ENCODE measurements around the gene PAK6.

Gene PAK6

DNA sequence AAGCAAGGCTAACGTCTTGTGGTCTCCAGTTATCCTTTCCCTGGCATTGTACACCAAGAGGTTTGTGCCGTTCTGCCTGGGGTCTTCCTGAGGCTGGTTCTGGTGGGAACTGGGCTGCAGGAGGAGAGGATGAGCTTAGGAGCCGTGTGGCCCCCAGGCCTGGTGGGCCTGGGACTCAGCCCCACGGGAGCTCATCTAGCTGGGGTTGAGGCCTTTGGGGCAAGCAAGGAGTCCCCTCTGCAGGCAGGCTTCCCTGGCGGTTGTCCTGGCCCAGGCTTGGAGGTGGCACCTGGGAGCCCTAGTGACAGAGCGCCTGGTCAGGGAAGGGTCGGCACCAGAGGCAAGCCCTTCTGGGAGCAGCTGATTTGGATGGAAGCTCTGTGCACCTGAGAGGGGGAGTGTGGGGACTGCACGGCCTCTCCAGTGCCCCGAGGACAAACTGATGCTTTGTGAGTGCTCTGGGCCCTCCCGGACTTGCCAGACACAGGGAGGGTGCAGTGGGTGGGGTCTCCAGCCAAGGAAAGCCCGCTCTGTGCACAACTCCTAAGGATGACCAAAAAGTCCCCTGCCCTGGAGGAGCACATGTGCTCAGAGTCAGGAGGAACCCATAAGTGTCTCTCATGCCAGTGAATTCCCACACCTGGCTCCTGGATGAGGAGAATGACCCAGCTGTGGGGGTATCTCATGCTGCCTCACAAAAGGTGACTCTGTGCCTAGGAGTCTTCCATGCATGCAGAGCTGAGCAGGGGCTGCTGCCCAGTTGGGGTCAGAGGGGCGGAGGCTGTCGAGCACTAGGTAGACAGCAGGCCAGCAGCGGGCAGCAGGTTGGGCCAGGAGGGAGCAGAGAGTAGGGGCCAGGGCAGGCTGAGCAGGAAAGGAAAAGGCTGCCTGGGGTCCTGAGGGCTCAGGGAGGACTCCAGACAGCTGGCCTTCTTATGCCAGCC lies 2.7 kb downstream of the PAK6 start:
- no peak for DNase-seq (ENCODE audit: low read depth in 2 of 2)

DNA sequence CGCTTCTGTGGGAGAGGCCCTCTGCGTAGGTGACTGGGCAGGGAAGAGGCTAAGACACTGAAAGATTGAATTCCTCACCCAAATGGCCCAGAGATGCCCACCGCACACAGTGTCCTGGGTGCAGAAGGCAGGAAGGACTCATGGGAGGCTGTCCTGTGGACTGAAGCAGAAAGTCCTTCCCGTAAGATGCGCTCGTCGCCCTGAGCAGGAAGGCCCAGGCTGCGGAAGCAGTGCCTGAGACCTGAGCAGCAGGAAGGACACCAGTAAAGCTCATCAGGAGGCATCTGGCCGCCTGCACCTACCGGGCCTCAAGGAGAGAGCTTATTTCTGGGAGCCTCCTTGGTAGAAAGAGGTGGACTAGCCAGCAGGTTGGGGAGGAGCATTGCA lies 3.3 kb downstream of the PAK6 start:
- no peak for DNase-seq (ENCODE audit: low read depth in 2 of 2)

DNA sequence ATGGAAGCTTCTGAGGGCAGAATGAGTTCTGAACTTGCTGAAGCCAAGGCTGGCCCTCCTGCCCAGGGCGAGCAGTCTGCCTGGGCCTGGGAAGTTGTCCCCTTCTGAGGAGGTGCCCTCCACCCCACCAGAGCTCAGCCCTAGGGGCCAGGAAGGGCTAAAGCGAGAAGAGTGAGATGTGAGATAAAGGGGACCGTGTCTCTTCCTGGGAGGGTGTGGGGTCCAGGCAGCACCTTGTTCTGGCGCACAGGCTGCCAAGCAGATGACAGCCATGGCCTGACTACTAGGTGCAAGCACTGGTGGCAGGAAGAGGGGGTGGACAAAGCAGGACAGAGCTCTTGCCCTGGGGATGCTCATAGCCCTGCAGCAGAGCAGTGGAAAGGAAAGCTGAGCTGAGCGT lies 3.7 kb downstream of the PAK6 start:
- DNase-seq (ENCODE audit: low read depth in 2 of 2), result no peak

DNA sequence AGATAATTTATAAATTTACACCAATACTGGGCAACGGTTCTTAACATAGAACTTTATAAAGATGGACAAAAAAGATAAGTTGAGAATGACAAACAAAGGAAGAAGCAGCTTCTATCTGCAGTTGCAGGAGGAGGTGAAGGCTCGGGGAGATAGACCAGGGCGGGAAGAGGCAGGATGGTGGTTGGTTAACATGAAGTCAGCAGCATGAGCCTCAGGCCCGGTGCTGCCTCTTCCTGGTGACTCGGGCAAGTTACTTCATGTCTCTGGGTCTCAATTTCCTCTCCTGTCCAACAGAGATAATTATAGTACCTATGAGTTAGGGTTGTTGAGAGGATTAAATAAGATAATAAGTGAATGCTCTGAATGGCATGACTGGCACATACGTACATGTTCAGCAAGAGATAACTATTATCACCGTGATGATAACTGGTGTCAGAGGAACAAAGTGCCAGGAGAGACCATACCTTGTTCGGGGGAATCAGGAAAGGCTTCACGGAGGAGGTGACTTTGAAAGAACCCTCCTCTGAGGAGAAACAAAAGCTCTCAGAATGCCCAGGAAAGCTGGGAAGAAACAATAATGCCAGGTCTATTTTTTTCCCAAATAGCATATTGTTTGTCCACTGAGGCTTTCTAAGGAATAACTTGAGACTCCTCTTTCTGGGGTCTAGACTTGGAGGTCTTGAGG lies 4.4 kb downstream of the PAK6 start:
- no peak for DNase-seq (ENCODE audit: low read depth in 2 of 2)

DNA sequence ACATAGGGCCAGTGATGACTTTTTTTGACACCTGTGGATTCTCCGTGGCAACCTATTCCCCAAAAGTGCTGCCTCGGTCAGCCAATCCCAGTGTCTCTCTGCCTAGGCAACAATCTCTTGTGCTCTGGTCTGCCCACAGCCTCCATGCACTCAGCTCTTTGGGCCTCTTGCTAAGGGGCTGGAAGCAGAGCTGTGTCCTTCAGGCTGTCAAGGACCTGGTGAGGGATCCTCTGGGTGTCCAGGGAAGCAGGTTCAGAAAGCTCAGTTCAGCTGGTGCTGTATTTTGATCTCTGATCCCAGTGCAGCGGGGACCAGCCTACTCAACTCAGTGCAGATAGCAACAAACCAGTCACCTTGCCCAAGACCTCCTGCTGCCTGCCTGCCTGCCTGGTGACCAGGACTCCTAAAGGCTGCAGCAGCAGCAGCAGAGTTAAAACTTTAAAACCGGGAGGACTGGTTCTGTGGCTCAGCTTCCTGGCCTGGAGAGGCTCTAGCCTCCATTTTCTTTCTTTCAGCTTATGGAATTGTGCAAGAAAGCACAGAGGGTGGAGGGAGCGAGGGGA lies 6.2 kb downstream of the PAK6 start:
- DNase-seq (ENCODE audit: low read depth in 2 of 2), result no peak

DNA sequence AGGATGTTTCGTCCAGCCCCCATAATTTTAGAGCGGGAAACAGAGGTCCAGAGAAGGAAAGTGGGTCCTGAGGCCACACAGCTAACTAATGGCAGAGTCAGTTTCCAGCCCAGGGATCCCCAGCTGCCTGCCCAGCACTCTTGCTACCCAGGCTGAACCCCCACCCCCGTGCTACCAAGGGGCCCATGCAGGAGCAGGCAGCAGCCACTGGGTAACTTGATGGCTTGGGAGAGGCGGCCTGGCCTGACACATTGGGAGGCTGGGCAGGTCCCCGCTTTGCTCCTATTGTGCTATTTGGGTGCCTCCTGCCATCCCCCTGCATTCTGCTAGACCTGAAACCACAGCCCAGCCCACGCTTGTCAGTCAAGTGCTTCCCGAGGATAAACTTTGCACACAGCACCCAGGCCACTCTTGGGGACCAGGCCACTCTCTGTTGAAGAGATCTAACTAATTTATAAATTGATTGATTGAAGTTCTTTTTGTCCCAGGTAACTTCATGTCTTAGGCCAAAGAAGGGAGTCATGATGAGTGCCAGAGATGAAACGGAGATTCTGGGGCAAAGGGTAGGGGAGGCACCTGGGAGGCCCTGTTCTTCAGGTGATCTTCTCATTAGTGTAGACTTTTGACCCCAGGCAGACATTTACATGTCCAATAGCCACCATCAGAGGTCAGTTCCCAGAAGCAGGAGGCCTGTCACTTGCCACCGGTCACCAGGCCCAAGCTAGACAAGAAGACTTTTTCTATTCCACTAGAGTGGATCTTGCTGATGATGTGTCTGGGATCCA lies 7.0 kb downstream of the PAK6 start:
- no peak for DNase-seq (ENCODE audit: low read depth in 2 of 2)

DNA sequence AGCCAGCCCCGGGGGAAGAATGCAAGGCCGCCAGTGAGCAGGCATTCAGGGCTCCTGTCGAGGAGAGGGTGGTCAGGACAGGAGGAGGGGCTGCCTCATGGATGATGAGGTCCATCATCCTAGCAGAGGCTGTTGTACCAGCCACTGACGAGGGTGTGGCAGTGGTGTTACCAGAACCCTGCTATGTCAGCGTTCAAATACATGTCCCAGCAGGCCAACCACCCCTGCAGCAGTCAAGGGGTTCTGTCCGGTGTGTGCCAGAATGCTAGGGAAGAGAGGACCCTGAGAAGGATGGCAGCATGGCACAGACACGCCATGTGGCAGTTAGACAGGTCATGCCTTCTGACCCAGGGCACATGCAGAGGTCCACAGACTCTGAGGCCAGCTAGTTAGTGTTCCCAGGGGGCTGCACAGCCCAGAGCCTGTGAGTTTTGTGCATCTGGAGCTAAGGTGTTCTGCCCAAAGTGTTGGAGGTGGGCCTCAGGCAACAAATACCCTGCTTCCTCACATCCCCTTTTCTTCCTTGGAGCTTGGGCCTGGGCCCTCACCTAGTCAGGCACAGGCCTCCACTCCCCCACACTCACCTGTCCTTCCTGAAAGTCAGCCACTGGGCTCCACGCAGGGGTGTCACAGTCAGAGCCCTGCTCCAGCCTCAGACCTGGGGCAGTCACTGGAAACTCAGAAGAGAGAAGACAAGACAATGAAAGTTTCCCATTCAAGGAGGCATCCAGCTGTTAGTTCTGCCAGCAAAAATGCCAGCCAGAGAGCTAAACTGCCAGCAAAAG lies 7.8 kb downstream of the PAK6 start:
- DNase-seq (ENCODE audit: low read depth in 2 of 2), result no peak

DNA sequence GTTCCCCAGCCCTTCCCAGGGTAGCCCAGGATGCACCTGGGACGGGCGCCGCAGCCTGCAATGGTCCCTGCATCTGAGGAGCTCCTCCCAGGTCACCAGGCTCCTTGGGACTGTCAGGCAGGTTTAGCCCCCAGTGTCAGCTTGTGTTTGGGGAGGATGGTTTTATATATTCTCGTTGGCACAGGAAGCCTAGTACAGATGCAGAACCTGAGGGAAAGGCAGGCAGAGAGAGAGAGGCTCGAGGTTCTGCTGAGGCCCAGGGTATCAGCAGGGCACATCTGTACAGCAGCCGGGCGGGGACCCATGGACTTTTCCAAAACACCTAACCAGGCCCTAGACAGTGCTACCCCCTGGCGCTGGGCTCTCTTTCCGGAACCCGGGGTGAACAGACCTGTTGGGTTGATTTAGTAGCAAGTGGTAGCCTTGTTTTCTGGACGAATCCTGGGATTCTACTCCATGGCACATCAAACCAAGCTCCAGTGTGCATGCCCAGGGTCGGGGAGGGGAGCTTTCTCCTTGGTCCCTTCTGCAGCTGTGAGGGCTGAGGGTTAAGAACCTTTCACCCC lies 8.6 kb downstream of the PAK6 start:
- no peak for DNase-seq (ENCODE audit: low read depth in 2 of 2)

DNA sequence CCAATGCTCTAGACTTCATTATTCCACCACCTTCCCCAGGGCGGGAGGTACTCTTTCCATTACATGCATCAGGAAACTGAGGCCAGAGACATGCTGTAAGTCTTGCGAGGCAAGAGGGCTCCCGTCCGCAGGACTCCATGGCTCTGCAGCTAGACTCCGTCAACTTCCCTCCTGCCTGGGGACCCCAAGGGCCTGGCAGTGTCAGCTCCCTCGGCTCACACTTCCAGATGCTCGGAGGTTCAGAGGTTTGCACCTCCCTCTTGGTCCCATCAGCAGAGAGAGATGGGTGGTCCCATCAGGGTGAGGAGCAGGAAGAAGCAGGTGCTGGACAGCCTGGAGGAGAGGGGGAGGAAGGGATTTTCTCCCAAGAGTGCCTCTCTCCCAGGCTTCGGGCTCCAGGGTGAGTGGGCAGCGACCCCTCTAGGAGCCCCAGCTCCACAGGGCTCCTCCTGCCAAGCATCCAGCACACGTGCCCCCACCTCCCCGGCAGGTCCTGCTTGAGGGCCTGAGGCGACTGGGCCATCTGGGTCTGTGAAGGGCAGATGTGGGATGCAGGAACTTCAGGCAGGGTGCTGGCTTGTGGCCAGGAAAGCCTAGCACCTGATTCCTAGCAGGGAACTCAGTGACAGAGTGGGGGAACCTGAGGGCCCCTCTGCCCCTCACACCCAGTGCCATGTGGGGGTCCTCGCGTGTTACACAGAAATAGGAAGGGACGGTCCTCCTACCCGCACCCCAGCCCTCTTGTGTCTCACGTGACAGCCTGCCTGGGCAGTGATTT lies 9.3 kb downstream of the PAK6 start:
- DNase-seq (ENCODE audit: low read depth in 2 of 2), result no peak

DNA sequence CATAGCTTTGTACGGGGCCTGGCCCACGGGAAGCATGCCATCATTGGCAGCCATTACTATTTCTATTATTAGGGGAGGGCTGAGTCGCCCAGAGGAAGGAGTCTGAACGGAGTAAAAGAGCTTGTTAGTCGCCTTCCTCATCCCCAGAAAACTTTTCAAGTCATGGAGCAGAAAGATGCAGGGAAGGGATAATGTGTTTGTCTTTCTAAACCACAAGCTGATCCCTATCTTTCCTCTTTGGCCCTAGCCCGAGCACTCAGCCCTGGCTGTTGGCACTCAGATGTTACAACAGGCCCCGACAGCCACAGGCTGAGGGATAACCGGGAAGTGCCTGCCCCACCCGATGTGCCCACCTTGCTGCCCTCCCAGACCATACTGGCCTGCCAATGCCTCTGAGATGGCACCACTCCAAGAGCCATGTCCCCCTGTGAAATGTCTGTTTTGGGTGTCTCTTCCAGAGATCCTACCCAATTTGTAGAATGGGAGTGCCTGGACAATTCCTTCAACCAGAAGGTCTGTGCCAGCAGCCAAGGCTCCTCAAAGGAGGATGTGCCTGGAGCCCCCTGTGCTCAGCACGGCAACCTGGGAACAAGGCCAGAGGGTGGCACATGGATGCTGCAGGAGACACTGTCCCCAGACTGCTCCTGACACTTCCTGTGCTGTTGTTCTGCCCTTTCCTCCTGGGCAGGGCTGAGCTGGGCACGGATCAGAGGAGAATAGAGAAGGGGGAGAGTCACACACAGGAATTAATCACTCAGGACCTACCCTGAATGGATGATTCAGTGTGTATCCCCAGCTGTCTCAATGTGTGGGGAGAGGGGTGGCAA lies 10.8 kb downstream of the PAK6 start:
- DNase-seq (ENCODE audit: low read depth in 2 of 2), result no peak

DNA sequence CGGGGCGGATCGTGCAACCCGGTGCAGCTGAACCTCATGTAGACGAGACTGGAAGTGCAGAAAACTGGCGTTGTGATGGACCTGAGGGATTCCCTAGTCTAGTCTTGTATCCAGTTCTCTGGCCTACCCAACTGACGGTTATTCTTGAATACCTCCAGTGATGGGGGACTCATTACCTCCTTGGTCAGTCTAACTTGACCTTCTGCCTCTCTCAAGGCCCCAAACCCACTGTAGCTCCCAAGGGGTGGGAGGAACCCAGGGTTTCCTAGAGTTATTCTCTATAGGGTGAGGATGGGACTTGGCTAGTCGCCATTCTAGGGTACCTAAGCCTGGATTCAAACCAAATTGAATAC lies 11.4 kb downstream of the PAK6 start:
- DNase-seq (ENCODE audit: low read depth in 2 of 2), result no peak

DNA sequence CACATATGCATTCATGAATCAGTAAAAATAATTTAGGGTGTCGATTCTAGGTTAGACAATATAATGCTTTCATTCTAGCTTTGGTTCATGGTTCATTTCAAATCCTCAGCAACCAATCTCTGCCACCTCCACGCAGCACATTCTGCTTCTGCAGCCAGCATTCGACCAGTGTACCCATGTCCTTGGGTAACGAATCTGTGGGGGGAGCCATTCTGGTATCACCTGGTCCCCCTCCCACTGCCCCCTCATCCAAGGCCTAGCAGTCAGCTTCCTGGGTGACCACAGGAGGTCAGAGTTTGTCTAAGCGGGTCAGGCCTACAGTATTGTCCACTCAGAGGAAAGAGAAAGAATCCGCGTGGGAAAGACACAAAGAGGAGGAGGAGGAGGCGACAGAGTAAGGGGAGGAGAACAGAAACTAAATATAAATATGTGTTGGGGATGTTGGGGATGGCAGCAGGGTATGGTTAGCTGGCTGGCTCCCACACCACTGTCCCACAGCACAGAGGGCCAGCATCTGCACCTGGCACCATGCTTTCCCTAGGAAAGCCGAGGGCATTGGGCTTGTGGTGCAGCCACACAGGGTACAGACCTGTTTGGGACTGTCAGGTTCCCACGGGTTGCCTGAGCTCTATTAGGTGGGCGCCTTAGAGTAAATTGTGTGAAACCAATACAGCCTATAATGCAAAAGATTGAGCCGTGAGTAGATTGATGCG lies 12.1 kb downstream of the PAK6 start:
- no peak for DNase-seq (ENCODE audit: low read depth in 2 of 2)

DNA sequence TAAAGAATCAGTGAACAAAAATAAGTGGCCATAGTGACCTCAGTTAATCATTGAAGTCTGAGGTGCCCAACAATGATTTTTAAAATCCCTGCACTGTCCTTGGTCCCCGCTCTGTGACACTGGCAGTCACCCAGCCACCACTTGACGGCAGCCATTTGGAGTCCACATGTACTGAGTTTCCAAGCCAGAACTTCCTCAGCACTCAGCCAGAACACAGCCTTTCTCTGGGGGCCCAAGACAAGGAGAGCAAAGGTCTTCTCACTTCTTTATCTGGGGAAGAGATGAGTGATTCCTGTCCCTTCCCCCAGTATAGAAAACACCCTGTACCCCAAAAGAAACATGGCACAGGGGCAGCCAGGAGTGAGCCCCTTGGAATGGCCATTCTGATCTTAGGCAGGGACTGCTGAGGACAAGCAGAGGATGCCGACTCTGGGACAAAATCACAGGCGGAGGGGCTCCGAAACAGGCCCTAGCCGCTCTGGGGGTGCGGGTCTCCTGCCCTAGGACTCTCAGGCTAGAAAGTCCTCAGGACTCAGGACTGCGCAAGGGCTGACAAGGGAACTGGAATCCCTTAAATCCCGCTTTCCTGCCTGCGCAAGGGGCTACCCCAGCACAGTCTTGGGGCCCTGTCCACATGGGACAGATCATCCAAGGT lies 12.8 kb downstream of the PAK6 start:
- no peak for DNase-seq (ENCODE audit: low read depth in 2 of 2)

DNA sequence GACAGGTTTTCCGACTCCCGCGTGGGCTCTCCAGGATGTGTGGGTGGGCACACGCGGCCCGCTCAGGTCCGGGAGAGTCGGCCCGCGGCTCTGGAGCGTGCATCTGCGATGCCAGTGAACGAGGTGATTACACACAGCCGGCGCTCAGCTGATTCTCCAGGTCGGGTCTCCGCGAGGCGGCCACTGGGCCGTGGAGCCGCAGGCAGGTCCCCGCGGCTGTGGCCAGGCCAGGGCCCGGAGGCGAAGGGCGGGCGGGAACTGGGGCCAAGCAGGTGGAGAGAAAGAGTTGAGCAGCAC lies 13.2 kb downstream of the PAK6 start:
- no peak for DNase-seq (ENCODE audit: low read depth in 2 of 2)

DNA sequence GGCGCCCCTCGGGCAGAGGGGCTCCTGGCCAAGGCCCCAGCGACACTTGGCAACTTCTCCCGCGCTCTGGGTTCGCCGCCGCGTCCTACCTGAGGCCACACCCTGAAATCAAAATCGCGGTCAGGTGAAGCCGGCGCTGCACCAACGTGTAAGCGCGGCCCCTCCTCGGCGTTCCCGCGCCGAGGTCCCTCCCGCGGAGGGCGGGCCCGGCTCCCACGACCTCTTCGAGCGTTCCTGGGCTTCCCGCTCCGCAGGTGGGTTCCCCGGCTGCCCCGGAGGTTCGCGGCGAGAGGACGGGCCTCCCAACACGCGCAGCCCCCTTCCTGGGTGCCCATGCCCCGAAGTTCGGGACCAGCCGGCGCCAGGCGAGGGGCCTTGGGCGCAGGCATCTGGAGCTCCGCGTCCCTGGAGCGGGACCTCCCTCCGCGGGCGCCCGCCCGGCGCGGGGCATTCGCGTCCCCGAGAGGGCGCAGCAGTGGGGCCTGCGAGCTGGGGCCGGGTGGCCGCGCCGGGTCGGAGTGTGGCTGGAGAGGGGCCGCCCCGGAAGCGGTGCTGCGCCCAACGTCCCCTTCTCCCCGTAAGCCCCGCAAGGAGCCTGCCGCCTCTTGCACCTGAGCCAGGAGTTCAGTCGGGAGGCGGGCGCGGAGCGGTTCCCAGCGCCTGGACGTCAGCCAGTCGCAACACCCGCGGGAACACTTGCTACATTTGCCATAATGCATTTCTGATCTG lies 13.7 kb downstream of the PAK6 start:
- DNase-seq (ENCODE audit: low read depth in 2 of 2), result no peak

DNA sequence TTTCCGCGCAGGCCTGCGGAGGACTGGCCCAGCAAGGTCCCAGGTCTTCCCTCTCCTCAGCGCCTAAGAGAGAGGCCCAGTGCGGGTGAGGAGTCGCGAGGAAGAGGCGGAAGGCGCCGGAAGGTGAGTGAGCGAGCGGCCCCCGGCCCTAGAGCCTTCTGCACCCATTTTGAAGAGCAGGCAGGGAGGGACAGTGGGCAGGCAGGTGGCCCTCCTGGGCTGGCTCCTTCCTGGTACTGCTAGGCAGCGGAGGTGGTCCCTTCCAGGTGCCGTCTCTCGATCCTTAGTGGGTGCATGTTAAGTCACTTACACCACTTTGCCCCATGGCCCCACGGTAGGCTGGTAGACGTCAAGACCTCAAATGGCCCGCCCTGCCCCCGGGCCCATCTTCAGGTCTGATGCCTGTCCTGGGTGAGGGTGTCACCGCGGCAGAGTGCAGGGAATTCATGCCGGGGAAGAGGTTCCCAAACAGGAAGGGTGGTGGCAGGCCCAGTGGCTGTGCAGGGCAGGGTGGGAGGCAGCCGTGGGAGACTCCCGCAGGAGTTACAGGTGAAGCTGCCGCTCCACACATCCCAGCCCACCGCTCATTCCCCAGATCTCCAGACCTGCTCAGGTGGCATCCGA lies 14.4 kb downstream of the PAK6 start:
- no peak for DNase-seq (ENCODE audit: low read depth in 2 of 2)

DNA sequence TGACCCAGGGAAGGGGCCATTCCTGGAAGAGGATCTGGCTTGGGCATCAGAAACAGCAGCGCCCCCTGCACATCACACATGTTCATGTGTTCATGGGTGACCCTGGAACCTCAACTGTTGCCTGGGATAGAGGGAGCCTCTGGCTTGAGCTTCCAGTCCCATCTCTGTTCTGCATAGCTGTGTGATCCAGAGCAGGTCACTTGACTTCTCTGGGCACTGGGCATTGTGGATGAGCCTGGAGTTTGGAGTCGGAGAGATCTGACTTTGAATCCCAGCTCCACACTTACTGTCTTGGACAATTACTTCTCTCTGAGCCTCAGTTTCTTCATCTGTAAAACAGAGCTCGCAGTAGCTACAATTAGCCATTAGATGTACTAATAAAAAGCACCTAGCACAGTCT lies 15.6 kb downstream of the PAK6 start:
- no peak for DNase-seq (ENCODE audit: low read depth in 2 of 2)

Measured in fibroblast of skin of left biceps (primary cell).